RWPE2 (cell line): ENCODE results near the gene ETNK2.
A peak's percentile ranks its signal among the peaks of the same experiment; 100 is the strongest.

Experiments used
- ATAC-seq: fragments of 200-7000 bp; cut with Tn5 transposase; 3 replicates; pipeline ENCODE4 v1.9.1; 2021; ENCODE audit warnings: low read depth
- DNase-seq: peaks from one replicate; pipeline ENCODE4 v3.0.0-alpha.2; 2020; ENCODE audit warnings: low spot score
- H3K27ac ChIP-seq: fragments of 450-650 bp; 2 replicates; pipeline ENCODE4 v1.5.1; 2017; ENCODE audit warnings: mild to moderate bottlenecking; ENCODE audit not compliant: poor library complexity, severe bottlenecking
- H3K27me3 ChIP-seq: fragments of 250-450 bp; sonication (Bioruptor Pico); 2 replicates; pipeline ENCODE4 v1.5.1; 2021; ENCODE audit warnings: mild to moderate bottlenecking, moderate library complexity; ENCODE audit not compliant: insufficient read depth, poor library complexity, severe bottlenecking
- H3K36me3 ChIP-seq: fragments of 250-450 bp; sonication (Bioruptor Pico); 2 replicates; pipeline ENCODE4 v1.5.1; 2020; ENCODE audit warnings: low read depth, mild to moderate bottlenecking, moderate library complexity
- H3K4me1 ChIP-seq: fragments of 250-450 bp; sonication (Bioruptor Pico); 2 replicates; pipeline ENCODE4 v1.5.1; 2021; ENCODE audit warnings: mild to moderate bottlenecking, moderate library complexity; ENCODE audit not compliant: insufficient read depth, poor library complexity, severe bottlenecking
- H3K4me3 ChIP-seq: fragments of 250-450 bp; sonication (Bioruptor Pico); 2 replicates; pipeline ENCODE4 v1.5.1; 2021; ENCODE audit warnings: mild to moderate bottlenecking, moderate library complexity; ENCODE audit not compliant: severe bottlenecking
- H3K9me3 ChIP-seq: fragments of 250-450 bp; sonication (Bioruptor Pico); 2 replicates; pipeline ENCODE4 v1.5.1; 2021; ENCODE audit warnings: mild to moderate bottlenecking, moderate library complexity; ENCODE audit not compliant: severe bottlenecking
- TF ChIP-seq, protein P1 (sequence below): fragments of 450-650 bp; IDR thresholded peaks from one replicate; pipeline ENCODE4 v1.5.1; 2017; ENCODE audit warnings: mild to moderate bottlenecking, moderate library complexity; ENCODE audit not compliant: poor library complexity, severe bottlenecking

Gene ETNK2

DNA sequence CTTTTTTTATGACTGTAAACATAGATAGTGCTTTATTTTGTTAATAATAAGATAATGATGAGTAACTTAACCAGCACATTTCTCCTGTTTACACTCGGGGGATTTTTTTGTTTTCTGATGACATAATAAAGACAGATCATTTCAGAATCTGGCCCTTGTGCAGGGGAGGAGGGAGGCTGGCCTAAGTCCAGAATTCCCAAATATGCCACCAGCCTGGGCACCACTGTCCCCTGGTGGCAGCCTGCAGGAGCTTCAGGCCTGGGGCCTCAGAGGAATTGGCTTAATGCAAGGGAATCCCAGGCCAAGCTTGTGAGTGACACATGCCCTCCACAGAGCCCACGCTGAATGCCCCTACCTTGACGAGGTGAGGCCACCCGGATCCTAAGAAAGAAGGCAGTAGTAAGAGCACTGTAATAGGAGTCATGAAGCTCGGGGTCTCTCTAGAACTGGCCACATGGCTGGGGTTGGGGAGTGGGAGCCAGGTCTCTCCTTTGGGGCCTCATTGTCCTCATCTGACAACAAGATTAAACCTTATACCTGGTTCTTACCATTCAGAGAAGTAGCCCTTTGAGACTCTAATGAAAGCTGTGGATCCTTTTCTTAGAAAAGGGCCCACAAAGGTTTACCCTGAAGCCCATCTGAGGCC lies 24.1 kb downstream of the ETNK2 start:
- TF ChIP-seq, protein P1, sequence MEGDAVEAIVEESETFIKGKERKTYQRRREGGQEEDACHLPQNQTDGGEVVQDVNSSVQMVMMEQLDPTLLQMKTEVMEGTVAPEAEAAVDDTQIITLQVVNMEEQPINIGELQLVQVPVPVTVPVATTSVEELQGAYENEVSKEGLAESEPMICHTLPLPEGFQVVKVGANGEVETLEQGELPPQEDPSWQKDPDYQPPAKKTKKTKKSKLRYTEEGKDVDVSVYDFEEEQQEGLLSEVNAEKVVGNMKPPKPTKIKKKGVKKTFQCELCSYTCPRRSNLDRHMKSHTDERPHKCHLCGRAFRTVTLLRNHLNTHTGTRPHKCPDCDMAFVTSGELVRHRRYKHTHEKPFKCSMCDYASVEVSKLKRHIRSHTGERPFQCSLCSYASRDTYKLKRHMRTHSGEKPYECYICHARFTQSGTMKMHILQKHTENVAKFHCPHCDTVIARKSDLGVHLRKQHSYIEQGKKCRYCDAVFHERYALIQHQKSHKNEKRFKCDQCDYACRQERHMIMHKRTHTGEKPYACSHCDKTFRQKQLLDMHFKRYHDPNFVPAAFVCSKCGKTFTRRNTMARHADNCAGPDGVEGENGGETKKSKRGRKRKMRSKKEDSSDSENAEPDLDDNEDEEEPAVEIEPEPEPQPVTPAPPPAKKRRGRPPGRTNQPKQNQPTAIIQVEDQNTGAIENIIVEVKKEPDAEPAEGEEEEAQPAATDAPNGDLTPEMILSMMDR: peak; percentile 99
- H3K4me1 ChIP-seq: peaks cover 31% of the 10 kb centered on the region
- H3K27ac ChIP-seq: peak overlapping the region; percentile 83
- peak; percentile 30 for ATAC-seq
- H3K9me3 ChIP-seq: no peaks in the 10 kb centered on the region
- no peak for DNase-seq
- no peaks in the 10 kb centered on the region for H3K27me3 ChIP-seq
- H3K36me3 ChIP-seq: peaks cover 20% of the 10 kb centered on the region
- no peak overlapping the region for H3K4me3 ChIP-seq

DNA sequence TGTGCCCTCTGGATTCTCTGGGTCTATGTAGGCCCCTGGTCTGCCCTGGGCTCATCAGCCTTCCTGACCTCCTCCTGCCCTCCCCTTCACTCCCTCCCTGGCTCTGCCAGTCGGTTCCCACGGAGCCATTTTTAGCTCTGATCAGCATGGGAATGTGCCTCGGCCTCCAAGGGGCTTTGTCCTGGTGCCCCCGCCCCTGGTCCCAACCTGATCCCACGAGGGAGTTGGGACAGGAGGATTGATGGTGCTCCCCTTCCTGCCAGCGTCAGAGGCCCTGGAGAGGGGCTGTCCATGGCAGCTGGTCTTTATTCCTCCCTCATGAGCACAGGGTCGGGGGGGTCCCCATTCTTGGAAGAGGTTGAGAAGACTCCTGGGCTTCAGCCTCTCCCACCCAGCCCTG lies 24.9 kb downstream of the ETNK2 start:
- H3K27ac ChIP-seq: no peak overlapping the region
- H3K4me3 ChIP-seq: no peak overlapping the region
- TF ChIP-seq, protein P1: no peak
- no peaks in the 10 kb centered on the region for H3K9me3 ChIP-seq
- ATAC-seq (no peak), DNase-seq (no peak)
- peaks cover 31% of the 10 kb centered on the region for H3K4me1 ChIP-seq
- no peaks in the 10 kb centered on the region for H3K27me3 ChIP-seq
- H3K36me3 ChIP-seq: peaks cover 28% of the 10 kb centered on the region

DNA sequence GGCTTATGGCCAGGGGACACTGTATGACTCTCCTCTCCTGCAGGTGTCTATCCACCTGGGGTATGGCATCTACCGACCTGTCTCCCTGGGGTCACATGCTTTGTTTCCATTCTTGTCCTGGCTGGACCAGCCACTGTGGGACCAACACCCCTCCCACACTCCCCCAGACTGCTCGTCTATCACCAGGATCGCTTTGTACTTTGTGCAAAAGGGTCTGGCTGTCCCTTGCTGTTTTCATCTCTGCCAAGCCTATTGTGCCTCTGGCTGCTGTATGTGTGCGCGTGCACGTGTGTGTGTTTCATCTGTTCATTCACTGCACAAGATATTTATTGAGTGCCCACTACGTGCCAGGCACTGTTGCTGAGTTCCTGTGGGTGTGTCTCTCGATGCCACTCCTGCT lies 25.5 kb downstream of the ETNK2 start:
- H3K36me3 ChIP-seq: peaks cover 30% of the 10 kb centered on the region
- ATAC-seq (no peak), DNase-seq (no peak)
- H3K9me3 ChIP-seq: no peaks in the 10 kb centered on the region
- H3K27ac ChIP-seq: no peak overlapping the region
- H3K4me1 ChIP-seq: peaks cover 26% of the 10 kb centered on the region
- H3K4me3 ChIP-seq: no peak overlapping the region
- no peaks in the 10 kb centered on the region for H3K27me3 ChIP-seq
- TF ChIP-seq, protein P1: no peak

DNA sequence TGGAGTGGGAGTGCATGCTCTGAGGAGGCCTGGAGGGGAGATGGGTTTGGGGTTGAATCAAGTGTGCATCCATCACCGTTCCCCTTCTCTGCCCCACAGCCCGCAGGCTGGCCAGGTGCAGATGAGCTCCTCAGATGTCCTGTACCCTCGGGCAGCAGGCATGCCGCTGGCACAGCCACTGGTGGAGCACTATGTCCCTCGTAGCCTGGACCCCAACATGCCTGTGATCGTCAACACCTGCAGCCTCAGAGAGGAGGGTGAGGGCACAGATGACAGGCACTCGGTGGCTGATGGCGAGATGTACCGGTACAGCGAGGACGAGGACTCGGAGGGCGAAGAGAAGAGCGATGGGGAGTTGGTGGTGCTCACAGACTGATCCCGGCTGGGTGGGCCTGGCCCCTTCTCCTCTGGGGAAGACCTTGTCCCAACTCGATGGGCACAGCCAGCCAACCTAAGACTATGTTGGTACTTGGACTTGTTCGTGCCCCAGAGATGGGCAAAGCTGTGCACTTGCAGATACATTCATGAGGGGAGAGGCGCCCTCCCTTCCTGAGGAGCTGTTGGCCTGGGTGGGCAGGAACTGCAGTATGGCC lies 26.0 kb downstream of the ETNK2 start:
- ATAC-seq: no peak

DNA sequence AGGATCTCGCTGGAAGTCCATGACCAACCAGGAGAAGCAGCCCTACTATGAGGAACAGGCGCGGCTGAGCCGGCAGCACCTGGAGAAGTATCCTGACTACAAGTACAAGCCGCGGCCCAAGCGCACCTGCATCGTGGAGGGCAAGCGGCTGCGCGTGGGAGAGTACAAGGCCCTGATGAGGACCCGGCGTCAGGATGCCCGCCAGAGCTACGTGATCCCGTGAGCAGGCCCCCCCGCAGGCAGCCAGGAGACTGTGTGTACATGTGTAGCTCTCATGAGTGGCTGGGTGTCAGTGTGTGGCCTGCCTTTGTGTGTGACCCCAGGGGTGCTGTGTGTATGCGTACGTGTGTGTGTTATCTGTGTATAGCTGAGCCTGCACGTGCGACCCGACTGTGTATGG lies 27.2 kb downstream of the ETNK2 start:
- no peaks in the 10 kb centered on the region for H3K27me3 ChIP-seq
- TF ChIP-seq, protein P1: no peak
- no peak overlapping the region for H3K4me3 ChIP-seq
- no peak for DNase-seq
- H3K4me1 ChIP-seq: peaks cover 8% of the 10 kb centered on the region
- no peak overlapping the region for H3K27ac ChIP-seq
- no peak for ATAC-seq
- peaks cover 34% of the 10 kb centered on the region for H3K36me3 ChIP-seq
- H3K9me3 ChIP-seq: no peaks in the 10 kb centered on the region

More for the DNA sequence above, 26.0 kb downstream of the ETNK2 start:
- no peak overlapping the region for H3K4me3 ChIP-seq
- H3K27ac ChIP-seq: no peak overlapping the region
- H3K4me1 ChIP-seq: peaks cover 20% of the 10 kb centered on the region
- peaks cover 30% of the 10 kb centered on the region for H3K36me3 ChIP-seq
- no peaks in the 10 kb centered on the region for H3K27me3 ChIP-seq
- H3K9me3 ChIP-seq: no peaks in the 10 kb centered on the region
- TF ChIP-seq, protein P1: no peak
- no peak for DNase-seq
